ENCODE data around the gene AMBRA1. TPM values are rescaled to one million over a fixed set of nuclear protein-coding genes. Genes with fewer than 3 reads are reported as not detected.

Gene AMBRA1
- total RNA-seq, 1 donor from 2014 or later = 11.3 TPM

DNA sequence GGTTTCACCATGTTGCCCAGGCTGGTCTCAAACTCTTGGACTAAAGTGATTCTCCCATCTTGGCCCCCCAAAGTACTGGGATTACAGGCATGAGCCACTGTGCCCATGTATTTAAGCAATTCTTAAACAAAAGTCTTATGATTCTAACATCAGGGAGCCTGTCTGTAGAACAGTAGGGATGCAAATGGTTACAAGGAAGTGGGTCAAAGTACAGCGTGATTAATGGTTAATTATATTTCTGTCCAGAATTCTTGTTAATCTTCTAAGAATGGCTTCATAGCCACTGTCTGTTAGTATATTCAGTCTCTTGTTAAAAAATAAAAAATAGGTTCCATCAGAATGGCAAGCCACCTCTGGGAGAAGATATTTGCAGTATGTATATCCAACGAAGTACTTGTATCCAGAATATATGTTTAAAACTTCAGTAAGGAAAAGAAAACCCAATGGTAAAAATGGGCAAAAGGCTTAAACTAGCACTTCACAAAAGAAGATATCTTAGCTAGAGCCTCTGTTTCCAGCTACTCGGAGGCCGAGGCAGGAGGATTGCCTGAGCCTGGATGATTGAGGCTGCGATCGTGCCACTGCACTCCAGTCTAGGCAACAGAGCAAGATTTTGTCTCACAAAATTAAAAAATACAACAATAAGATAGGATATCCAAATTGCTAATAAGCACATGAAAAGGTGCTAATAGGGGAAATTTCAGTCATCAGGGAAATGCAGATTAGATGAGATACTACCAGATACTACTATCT, 46.4 kb upstream of the AMBRA1 start:
- FAIRE-seq (no peak), DNase-seq (ENCODE audit: low read depth) (no peak)
- TF ChIP-seq, protein P1, sequence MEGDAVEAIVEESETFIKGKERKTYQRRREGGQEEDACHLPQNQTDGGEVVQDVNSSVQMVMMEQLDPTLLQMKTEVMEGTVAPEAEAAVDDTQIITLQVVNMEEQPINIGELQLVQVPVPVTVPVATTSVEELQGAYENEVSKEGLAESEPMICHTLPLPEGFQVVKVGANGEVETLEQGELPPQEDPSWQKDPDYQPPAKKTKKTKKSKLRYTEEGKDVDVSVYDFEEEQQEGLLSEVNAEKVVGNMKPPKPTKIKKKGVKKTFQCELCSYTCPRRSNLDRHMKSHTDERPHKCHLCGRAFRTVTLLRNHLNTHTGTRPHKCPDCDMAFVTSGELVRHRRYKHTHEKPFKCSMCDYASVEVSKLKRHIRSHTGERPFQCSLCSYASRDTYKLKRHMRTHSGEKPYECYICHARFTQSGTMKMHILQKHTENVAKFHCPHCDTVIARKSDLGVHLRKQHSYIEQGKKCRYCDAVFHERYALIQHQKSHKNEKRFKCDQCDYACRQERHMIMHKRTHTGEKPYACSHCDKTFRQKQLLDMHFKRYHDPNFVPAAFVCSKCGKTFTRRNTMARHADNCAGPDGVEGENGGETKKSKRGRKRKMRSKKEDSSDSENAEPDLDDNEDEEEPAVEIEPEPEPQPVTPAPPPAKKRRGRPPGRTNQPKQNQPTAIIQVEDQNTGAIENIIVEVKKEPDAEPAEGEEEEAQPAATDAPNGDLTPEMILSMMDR (IDR thresholded peaks at IDR 0.05; ENCODE audit: insufficient read depth, low read length, severe bottlenecking) = no peak
- H3K36me3 ChIP-seq (ENCODE audit: control insufficient read depth, insufficient read depth, low read length) = no peaks in the 10 kb centered on the region
- no peak overlapping the region for H3K4me3 ChIP-seq (ENCODE audit: low read depth, low read length)
- H3K27me3 ChIP-seq (ENCODE audit: control insufficient read depth, insufficient read depth, low read length) = no peaks in the 10 kb centered on the region

DNA sequence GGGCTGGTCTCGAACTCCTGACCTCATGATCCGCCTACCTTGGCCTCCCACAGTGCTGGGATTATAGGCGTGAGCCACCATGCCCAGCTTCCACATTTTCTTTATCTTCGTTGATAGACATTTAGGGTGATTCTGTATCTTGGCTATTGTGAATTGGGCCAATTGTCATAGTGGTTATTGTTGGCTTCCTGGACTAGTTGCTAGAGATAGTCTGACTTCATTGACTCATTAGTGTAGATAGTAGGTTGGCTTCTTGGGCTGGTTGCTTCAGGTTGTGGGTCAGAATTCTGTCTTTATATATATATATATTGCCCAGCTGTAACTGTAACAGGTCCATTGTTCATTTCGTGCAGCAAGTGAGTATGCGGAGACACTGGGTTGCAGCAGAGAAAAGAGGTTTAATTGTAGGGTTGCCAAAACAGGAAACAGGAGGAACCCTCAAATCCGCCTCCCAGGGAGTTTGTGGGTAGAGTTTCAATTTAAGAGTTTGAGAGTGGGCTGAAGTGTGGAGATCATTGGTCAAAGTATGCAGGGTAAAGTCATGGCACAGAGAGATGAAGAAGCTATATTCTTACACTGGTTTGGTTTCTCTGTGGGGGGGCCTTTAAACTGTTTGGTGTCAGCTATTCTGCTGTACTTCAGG, 45.5 kb upstream of the AMBRA1 start:
- no peaks in the 10 kb centered on the region for H3K36me3 ChIP-seq (ENCODE audit: control insufficient read depth, insufficient read depth, low read length)
- no peak for FAIRE-seq
- no peak overlapping the region for H3K4me3 ChIP-seq (ENCODE audit: low read depth, low read length)
- H3K27me3 ChIP-seq (ENCODE audit: control insufficient read depth, insufficient read depth, low read length) = no peaks in the 10 kb centered on the region
- TF ChIP-seq, protein P1 (IDR thresholded peaks at IDR 0.05; ENCODE audit: insufficient read depth, low read length, severe bottlenecking) = no peak
- DNase-seq (ENCODE audit: low read depth) = no peak

DNA sequence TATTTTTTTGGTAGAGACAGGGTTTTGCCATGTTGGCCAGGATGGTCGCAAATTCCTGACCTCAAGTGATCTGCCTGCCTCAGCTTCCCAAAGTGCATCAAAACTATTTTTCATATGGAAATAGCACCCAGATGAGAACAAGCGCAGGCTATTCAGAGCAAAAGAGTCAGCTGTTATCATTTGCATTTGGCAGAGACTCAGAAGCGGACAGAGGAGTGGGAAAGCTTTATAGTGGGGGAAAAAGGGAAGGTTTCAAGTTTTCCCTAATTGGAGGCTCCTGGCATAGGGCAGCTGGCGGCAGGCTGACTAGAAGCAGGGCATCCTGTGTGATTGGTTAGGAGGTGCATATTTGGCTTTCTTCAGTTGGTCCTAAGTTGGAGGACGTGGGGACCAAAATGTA, 43.7 kb upstream of the AMBRA1 start:
- Histone ChIP-seq H3K36me3 (ENCODE audit: control insufficient read depth, insufficient read depth, low read length) (no peaks in the 10 kb centered on the region), H3K27me3 (ENCODE audit: control insufficient read depth, insufficient read depth, low read length) (no peaks in the 10 kb centered on the region), H3K4me3 (ENCODE audit: low read depth, low read length) (no peak overlapping the region)
- DNase-seq (ENCODE audit: low read depth) = no peak
- no peak for FAIRE-seq
- TF ChIP-seq, protein P1 (IDR thresholded peaks at IDR 0.05; ENCODE audit: insufficient read depth, low read length, severe bottlenecking) = no peak

DNA sequence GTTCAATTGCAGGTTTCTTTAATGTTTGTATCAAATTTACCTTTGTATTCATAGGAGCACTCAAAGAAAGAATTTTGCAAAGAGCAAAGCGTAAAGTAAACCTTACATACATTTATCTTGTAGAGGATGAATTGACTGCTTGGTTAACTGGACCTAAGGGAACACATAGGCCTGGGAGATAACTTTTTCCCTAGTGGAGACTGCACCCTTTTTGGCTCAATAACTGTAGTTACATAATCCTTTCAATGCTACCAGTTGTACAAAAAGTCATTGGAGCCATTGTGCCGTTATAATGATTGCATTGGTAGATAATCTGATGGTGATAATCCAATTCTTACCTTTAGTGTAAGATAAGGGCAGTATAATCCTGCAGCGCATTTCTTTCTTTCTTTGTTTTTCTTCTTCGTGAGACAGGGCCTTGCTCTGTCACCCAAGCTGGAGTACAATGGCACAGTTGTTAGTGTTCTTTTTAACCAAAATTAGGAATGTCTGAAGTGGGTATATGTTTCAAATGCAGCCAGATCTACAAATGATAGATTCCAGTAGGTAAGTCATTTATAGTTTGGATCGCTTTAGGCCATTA, 41.8 kb upstream of the AMBRA1 start:
- no peak for DNase-seq (ENCODE audit: low read depth)
- peaks cover 3% of the 10 kb centered on the region for H3K36me3 ChIP-seq (ENCODE audit: control insufficient read depth, insufficient read depth, low read length)
- no peak for FAIRE-seq
- H3K4me3 ChIP-seq (ENCODE audit: low read depth, low read length) = no peak overlapping the region
- TF ChIP-seq, protein P1 (IDR thresholded peaks at IDR 0.05; ENCODE audit: insufficient read depth, low read length, severe bottlenecking) = no peak
- no peaks in the 10 kb centered on the region for H3K27me3 ChIP-seq (ENCODE audit: control insufficient read depth, insufficient read depth, low read length)

DNA sequence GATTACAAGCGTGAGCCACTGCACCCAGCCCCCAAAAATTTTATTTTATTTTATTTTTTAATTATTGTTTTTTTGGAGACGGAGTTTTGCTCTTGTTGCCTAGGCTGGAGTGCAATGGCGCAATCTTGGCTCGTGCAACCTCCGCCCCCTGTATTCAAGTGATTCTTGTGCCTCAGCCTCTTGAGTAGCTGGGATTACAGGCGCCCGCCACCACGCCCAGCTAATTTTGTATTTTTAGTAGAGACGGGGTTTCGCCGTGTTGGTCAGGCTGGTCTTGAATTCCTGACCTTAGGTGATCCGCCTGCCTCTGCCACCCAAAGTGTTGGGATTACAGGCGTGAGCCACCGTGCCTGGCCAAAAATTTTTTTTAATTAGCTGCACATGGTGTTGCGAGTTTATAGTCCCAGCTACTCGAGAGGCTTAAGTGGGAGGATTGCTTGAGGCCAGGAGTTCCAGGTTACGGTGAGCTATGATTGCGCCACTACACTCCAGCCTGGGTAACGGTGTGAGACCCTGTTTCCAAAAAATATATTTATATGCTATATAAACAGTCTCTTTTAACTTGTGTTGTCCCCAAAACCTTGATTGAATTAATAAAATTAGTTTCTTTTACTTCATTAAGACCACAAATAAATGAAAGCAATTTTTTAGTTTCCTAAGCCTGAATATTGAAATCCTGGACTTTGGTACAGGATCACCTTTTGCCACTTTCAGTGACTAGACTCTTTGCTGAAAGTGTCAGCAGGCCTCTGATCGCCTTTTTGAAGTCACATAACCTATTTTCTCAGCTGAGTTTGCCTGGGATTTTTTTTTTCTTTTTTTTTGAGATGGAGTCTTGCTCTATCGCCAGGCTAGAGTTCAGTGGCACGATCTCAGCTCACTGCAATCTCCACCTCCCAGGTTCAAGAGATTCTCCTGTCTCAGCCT, 39.7 kb upstream of the AMBRA1 start:
- no peak for DNase-seq (ENCODE audit: low read depth)
- H3K36me3 ChIP-seq (ENCODE audit: control insufficient read depth, insufficient read depth, low read length) = peaks cover 3% of the 10 kb centered on the region
- no peak for FAIRE-seq

More for the DNA sequence above, 39.7 kb upstream of the AMBRA1 start:
- H3K4me3 ChIP-seq (ENCODE audit: low read depth, low read length) = no peak overlapping the region
- TF ChIP-seq, protein P1 (IDR thresholded peaks at IDR 0.05; ENCODE audit: insufficient read depth, low read length, severe bottlenecking) = no peak
- no peaks in the 10 kb centered on the region for H3K27me3 ChIP-seq (ENCODE audit: control insufficient read depth, insufficient read depth, low read length)
